ENCODE measurements around the gene PLAC1.

Gene PLAC1

DNA sequence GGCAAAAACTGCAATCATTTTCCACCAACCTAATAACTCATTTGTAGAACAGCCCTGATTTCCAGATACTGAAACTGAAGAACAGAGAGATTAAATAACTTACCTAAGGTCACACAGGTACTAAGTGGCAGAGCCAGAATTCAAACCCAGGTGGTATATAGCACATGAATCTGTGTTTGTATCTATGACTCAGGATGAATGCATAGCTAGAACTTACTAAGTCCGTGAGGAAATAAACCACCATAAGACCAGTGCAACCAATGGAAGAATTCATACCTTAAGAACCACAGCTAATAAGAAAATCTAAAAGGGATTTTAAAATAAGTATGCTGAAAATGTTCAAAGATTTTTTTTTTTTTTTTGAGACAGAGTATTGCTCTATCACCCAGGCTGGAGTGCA is 1.5 kb upstream of the PLAC1 start:
- ATAC-seq, result no peak
- TF ChIP-seq TOX (CRISPR knock-in tag; IDR thresholded peaks at IDR 0.05; ENCODE audit: borderline replicate concordance) (no peak), ESRRG (CRISPR knock-in tag; IDR thresholded peaks at IDR 0.05) (no peak)

DNA sequence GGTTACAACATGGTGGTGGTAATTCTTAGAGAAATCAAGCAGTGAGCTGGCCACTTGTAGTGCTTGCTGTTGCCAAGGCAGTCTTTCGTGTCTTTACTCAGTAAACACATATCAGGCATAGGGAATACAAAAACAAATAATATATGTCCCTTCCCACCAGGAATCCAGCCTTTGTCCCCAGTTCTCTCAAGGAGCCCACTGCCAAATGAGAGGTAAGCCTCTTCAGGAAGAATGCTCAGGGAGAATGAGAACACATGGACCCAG is 421 bp upstream of the PLAC1 start:
- no peak for ATAC-seq
- TF ChIP-seq ZFP30 (CRISPR knock-in tag; IDR thresholded peaks at IDR 0.05) (no peak), PPARA (CRISPR knock-in tag; IDR thresholded peaks at IDR 0.05; ENCODE audit: borderline replicate concordance) (no peak), ZC3H10 (CRISPR knock-in tag; IDR thresholded peaks at IDR 0.05) (no peak), ISL1 (CRISPR knock-in tag; IDR thresholded peaks at IDR 0.05) (no peak), ARNTL (CRISPR knock-in tag; IDR thresholded peaks at IDR 0.05; ENCODE audit: borderline replicate concordance, low read depth) (no peak), SNAI2 (CRISPR knock-in tag; IDR thresholded peaks at IDR 0.05) (no peak), BACH2 (CRISPR knock-in tag; IDR thresholded peaks at IDR 0.05; ENCODE audit: borderline replicate concordance) (no peak), CSDC2 (CRISPR knock-in tag; IDR thresholded peaks at IDR 0.05) (no peak), ESRRG (CRISPR knock-in tag; IDR thresholded peaks at IDR 0.05) (no peak), TOX (CRISPR knock-in tag; IDR thresholded peaks at IDR 0.05; ENCODE audit: borderline replicate concordance) (no peak), OSR1 (CRISPR knock-in tag; IDR thresholded peaks at IDR 0.05) (no peak), ZNF565 (CRISPR knock-in tag; conservative IDR thresholded peaks at IDR 0.05; ENCODE audit: low read depth) (no peak), GLIS3 (CRISPR knock-in tag; IDR thresholded peaks at IDR 0.05) (no peak), TCF4 (CRISPR knock-in tag; IDR thresholded peaks at IDR 0.05; ENCODE audit: borderline replicate concordance) (no peak), RARB (CRISPR knock-in tag; IDR thresholded peaks at IDR 0.05) (no peak)
- TF ChIP-seq, protein P1, sequence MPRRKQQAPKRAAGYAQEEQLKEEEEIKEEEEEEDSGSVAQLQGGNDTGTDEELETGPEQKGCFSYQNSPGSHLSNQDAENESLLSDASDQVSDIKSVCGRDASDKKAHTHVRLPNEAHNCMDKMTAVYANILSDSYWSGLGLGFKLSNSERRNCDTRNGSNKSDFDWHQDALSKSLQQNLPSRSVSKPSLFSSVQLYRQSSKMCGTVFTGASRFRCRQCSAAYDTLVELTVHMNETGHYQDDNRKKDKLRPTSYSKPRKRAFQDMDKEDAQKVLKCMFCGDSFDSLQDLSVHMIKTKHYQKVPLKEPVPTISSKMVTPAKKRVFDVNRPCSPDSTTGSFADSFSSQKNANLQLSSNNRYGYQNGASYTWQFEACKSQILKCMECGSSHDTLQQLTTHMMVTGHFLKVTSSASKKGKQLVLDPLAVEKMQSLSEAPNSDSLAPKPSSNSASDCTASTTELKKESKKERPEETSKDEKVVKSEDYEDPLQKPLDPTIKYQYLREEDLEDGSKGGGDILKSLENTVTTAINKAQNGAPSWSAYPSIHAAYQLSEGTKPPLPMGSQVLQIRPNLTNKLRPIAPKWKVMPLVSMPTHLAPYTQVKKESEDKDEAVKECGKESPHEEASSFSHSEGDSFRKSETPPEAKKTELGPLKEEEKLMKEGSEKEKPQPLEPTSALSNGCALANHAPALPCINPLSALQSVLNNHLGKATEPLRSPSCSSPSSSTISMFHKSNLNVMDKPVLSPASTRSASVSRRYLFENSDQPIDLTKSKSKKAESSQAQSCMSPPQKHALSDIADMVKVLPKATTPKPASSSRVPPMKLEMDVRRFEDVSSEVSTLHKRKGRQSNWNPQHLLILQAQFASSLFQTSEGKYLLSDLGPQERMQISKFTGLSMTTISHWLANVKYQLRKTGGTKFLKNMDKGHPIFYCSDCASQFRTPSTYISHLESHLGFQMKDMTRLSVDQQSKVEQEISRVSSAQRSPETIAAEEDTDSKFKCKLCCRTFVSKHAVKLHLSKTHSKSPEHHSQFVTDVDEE (CRISPR knock-in tag; IDR thresholded peaks at IDR 0.05), result no peak
- TF ChIP-seq, protein P2, sequence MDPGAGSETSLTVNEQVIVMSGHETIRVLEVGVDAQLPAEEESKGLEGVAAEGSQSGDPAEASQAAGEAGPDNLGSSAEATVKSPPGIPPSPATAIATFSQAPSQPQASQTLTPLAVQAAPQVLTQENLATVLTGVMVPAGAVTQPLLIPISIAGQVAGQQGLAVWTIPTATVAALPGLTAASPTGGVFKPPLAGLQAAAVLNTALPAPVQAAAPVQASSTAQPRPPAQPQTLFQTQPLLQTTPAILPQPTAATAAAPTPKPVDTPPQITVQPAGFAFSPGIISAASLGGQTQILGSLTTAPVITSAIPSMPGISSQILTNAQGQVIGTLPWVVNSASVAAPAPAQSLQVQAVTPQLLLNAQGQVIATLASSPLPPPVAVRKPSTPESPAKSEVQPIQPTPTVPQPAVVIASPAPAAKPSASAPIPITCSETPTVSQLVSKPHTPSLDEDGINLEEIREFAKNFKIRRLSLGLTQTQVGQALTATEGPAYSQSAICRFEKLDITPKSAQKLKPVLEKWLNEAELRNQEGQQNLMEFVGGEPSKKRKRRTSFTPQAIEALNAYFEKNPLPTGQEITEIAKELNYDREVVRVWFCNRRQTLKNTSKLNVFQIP (CRISPR knock-in tag; IDR thresholded peaks at IDR 0.05; ENCODE audit: borderline replicate concordance, low read depth), result no peak
- TF ChIP-seq, protein P3, sequence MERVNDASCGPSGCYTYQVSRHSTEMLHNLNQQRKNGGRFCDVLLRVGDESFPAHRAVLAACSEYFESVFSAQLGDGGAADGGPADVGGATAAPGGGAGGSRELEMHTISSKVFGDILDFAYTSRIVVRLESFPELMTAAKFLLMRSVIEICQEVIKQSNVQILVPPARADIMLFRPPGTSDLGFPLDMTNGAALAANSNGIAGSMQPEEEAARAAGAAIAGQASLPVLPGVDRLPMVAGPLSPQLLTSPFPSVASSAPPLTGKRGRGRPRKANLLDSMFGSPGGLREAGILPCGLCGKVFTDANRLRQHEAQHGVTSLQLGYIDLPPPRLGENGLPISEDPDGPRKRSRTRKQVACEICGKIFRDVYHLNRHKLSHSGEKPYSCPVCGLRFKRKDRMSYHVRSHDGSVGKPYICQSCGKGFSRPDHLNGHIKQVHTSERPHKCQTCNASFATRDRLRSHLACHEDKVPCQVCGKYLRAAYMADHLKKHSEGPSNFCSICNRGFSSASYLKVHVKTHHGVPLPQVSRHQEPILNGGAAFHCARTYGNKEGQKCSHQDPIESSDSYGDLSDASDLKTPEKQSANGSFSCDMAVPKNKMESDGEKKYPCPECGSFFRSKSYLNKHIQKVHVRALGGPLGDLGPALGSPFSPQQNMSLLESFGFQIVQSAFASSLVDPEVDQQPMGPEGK (CRISPR knock-in tag; IDR thresholded peaks at IDR 0.05; ENCODE audit: borderline replicate concordance), result no peak

DNA sequence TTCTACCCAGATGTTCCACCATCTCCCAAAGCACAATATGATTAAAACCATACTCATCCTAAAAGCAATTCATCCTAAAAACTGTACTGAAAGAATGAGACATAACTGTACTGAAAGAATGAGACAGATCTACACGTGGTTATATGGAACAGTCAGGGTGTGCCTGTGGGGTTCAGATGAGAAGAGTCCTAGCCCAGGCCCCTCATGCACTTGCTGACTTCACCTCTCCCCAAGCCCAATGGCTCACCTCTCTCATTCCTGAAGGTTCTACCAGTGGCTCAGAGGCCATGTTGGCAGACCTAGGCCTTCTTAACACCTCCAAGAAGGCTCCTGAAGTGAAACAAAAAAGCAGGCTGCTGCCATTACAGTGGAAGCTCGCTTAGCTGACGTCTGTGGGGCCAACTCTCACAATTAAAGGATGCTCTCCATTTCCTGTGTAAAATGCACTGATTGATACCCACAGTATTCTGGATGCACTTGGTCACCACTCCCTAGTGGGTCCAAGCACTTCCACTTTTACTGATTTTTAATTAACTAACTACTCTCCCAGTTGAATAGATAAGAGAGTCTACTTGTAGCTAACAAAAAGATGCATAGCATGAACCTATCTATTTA is 3.8 kb downstream of the PLAC1 start:
- TF ChIP-seq, protein P2 (CRISPR knock-in tag; IDR thresholded peaks at IDR 0.05; ENCODE audit: borderline replicate concordance, low read depth), result no peak
- no peak for TF ChIP-seq BACH2 (CRISPR knock-in tag; IDR thresholded peaks at IDR 0.05; ENCODE audit: borderline replicate concordance)
- TF ChIP-seq, protein P1 (CRISPR knock-in tag; IDR thresholded peaks at IDR 0.05), result no peak
- TF ChIP-seq, protein P4, sequence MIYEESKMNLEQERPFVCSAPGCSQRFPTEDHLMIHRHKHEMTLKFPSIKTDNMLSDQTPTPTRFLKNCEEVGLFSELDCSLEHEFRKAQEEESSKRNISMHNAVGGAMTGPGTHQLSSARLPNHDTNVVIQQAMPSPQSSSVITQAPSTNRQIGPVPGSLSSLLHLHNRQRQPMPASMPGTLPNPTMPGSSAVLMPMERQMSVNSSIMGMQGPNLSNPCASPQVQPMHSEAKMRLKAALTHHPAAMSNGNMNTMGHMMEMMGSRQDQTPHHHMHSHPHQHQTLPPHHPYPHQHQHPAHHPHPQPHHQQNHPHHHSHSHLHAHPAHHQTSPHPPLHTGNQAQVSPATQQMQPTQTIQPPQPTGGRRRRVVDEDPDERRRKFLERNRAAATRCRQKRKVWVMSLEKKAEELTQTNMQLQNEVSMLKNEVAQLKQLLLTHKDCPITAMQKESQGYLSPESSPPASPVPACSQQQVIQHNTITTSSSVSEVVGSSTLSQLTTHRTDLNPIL (CRISPR knock-in tag; IDR thresholded peaks at IDR 0.05; ENCODE audit: low read depth), result no peak
- TF ChIP-seq, protein P3 (CRISPR knock-in tag; IDR thresholded peaks at IDR 0.05; ENCODE audit: borderline replicate concordance), result no peak
- no peak for ATAC-seq
